ENCODE data around the gene PAPOLA. TPM values are rescaled to one million over a fixed set of nuclear protein-coding genes. Genes with fewer than 3 reads are reported as not detected.

Gene PAPOLA
- total RNA-seq, 1 donor from 2014 or later = 188 TPM

- H3K27me3 Mint-ChIP-seq (ENCODE audit: low read depth, unreplicated experiment) = no peaks in the 10 kb centered on the region
- no peak overlapping the region for H3K4me3 Mint-ChIP-seq (ENCODE audit: unreplicated experiment)
- peaks cover 9% of the 10 kb centered on the region for H3K36me3 ChIP-seq (ENCODE audit: insufficient read depth, low read length)
Measured at GRCh38 chr14:96564389-96564788, 62.2 kb downstream of the PAPOLA start.

GRCh38 chr14:96565811-96566210, 63.6 kb downstream of the PAPOLA start:
- no peak overlapping the region for H3K27ac Mint-ChIP-seq (ENCODE audit: unreplicated experiment)
- H3K27ac ChIP-seq (ENCODE audit: low read depth, low read length) = no peak overlapping the region

More at GRCh38 chr14:96564389-96564788, 62.2 kb downstream of the PAPOLA start:
- Histone ChIP-seq H3K4me2 (ENCODE audit: low read length) (no peak overlapping the region), H3K79me2 (ENCODE audit: insufficient read depth, low read length) (no peaks in the 10 kb centered on the region), H2AFZ (ENCODE audit: low read depth, low read length) (no peak overlapping the region), H4K20me1 (ENCODE audit: insufficient read depth, low read length) (peaks cover 11% of the 10 kb centered on the region), H3K4me1 (ENCODE audit: insufficient read depth, low read length) (no peaks in the 10 kb centered on the region), H3K27ac (ENCODE audit: low read depth, low read length) (no peak overlapping the region), H3K9ac (ENCODE audit: low read length) (no peak overlapping the region), H3K9me3 (ENCODE audit: insufficient read depth, low read depth, low read length) (no peaks in the 10 kb centered on the region), H3K27me3 (ENCODE audit: insufficient read depth, low read length) (no peaks in the 10 kb centered on the region), H3K4me3 (ENCODE audit: insufficient read depth, low read depth, low read length) (no peak overlapping the region)
- Mint-ChIP-seq H3K36me3 (ENCODE audit: low read depth, unreplicated experiment) (peaks cover 2% of the 10 kb centered on the region), H3K4me1 (ENCODE audit: low read depth, unreplicated experiment) (peaks cover 2% of the 10 kb centered on the region), H3K27ac (ENCODE audit: unreplicated experiment) (no peak overlapping the region), H3K9me3 (ENCODE audit: unreplicated experiment) (no peaks in the 10 kb centered on the region)
- FAIRE-seq = no peak
- DNase-seq (ENCODE audit: low read depth) = no peak
- TF ChIP-seq EZH2 (IDR thresholded peaks at IDR 0.05; ENCODE audit: insufficient read depth, low read length) (no peak), CTCF (IDR thresholded peaks at IDR 0.05; ENCODE audit: insufficient read depth, low read depth, low read length) (no peak)

More at GRCh38 chr14:96565811-96566210, 63.6 kb downstream of the PAPOLA start:
- no peak for FAIRE-seq
- no peaks in the 10 kb centered on the region for H3K27me3 Mint-ChIP-seq (ENCODE audit: low read depth, unreplicated experiment)
- no peak for TF ChIP-seq EZH2 (IDR thresholded peaks at IDR 0.05; ENCODE audit: insufficient read depth, low read length)
- TF ChIP-seq CTCF (IDR thresholded peaks at IDR 0.05; ENCODE audit: insufficient read depth, low read depth, low read length) = no peak
- no peaks in the 10 kb centered on the region for H3K4me1 ChIP-seq (ENCODE audit: insufficient read depth, low read length)
- no peak overlapping the region for H2AFZ ChIP-seq (ENCODE audit: low read depth, low read length)
- no peaks in the 10 kb centered on the region for H3K9me3 Mint-ChIP-seq (ENCODE audit: unreplicated experiment)
- peaks cover 16% of the 10 kb centered on the region for H4K20me1 ChIP-seq (ENCODE audit: insufficient read depth, low read length)
- H3K36me3 ChIP-seq (ENCODE audit: insufficient read depth, low read length) = peaks cover 9% of the 10 kb centered on the region
- no peak overlapping the region for H3K4me3 Mint-ChIP-seq (ENCODE audit: unreplicated experiment)
- no peak overlapping the region for H3K4me3 ChIP-seq (ENCODE audit: insufficient read depth, low read depth, low read length)
- no peak for DNase-seq (ENCODE audit: low read depth)
- H3K36me3 Mint-ChIP-seq (ENCODE audit: low read depth, unreplicated experiment) = peaks cover 2% of the 10 kb centered on the region
- no peak overlapping the region for H3K4me2 ChIP-seq (ENCODE audit: low read length)
- no peaks in the 10 kb centered on the region for H3K9me3 ChIP-seq (ENCODE audit: insufficient read depth, low read depth, low read length)
- no peaks in the 10 kb centered on the region for H3K27me3 ChIP-seq (ENCODE audit: insufficient read depth, low read length)
- no peaks in the 10 kb centered on the region for H3K79me2 ChIP-seq (ENCODE audit: insufficient read depth, low read length)
- H3K9ac ChIP-seq (ENCODE audit: low read length) = no peak overlapping the region
- H3K4me1 Mint-ChIP-seq (ENCODE audit: low read depth, unreplicated experiment) = peaks cover 2% of the 10 kb centered on the region
